HepG2 (cell line): Measurements from ENCODE around the gene FXYD6. TPM values are rescaled to one million over a fixed set of nuclear protein-coding genes. Genes with fewer than 3 reads are reported as not detected.

Experiments
- ATAC-seq: fragments of 200-7000 bp; cut with Tn5 transposase; 3 replicates; pipeline ENCODE4 v1.9.1; 2020; ENCODE audit warnings: mild to moderate bottlenecking, moderate library complexity
- BruUV-seq: library from RNA; stranded (reverse); fragments of 400-500 nt; replicated peaks from 2 replicates; lab custom pipeline; 2021; lab: Mats Ljungman, UMichigan
- CTCF ChIA-PET: fragments of 300-600 bp; formaldehyde crosslinking; extraction: SDS; loops from one replicate; lab custom pipeline; 2021; ENCODE audit warnings: low total read pairs, inconsistent platforms, low intra/inter-chr PET ratio; lab: Yijun Ruan, JAX
- POLR2A ChIA-PET: fragments of 350-600 bp; sonication (Branson Sonifier 250); formaldehyde crosslinking; loops from one replicate; lab custom pipeline; 2020; ENCODE audit warnings: antibody characterized with exemption, inconsistent platforms; lab: Yijun Ruan, JAX
- DNase-seq: peaks from one replicate; pipeline ENCODE4 v3.0.0-alpha.2; 2015; ENCODE audit warnings: low spot score
- FAIRE-seq: peaks from 3 replicates; lab custom pipeline; 2011; peaks lifted over from hg19 to GRCh38; lab: Jason Lieb, UNC
- H2AFZ ChIP-seq: one replicate; pipeline ENCODE4 v1.6.1; 2011; ENCODE audit warnings: low read length, inconsistent platforms
- H3K27ac ChIP-seq: fragments of 300-600 bp; 3 replicates; pipeline ENCODE4 v1.8.0; 2011; ENCODE audit warnings: mixed run types, mild to moderate bottlenecking, mixed read lengths, low read length, inconsistent platforms; ENCODE audit not compliant: insufficient read depth; ENCODE audit errors: extremely low read length
- H3K27me3 ChIP-seq, 2 experiments: fragments of 200-600 bp in 1 of 2; 2 replicates in 1 of 2; 3 replicates in 1 of 2; pipeline versions ENCODE4 v1.6.0 to v1.8.0; 2011; ENCODE audit warnings: low read length in 2 of 2, mild to moderate bottlenecking in 2 of 2, moderate library complexity in 2 of 2, inconsistent platforms in 1 of 2; ENCODE audit not compliant: insufficient read depth in 2 of 2, control insufficient read depth in 1 of 2
- H3K36me3 ChIP-seq, 2 experiments: fragments of 200-600 bp in 1 of 2; replicated peaks in 1 of 2; 2 replicates in 1 of 2; 3 replicates in 1 of 2; pipeline versions ENCODE4 v1.5.1 to v1.8.0; 2011; ENCODE audit warnings: low read length in 2 of 2, inconsistent platforms in 1 of 2; ENCODE audit not compliant: insufficient read depth in 2 of 2, control insufficient read depth in 1 of 2
- H3K4me1 ChIP-seq: 2 replicates; pipeline ENCODE4 v1.5.1; 2012; ENCODE audit warnings: low read length, inconsistent platforms; ENCODE audit not compliant: insufficient read depth
- H3K4me2 ChIP-seq: 2 replicates; pipeline ENCODE4 v1.6.0; 2011; ENCODE audit warnings: low read depth, low read length, inconsistent platforms
- H3K4me3 ChIP-seq, 3 experiments: fragments of 200-600 bp in 1 of 3; sonication (generic), shearing (Covaris generic) in 1 of 3; replicated peaks in 1 of 3; 2 replicates each; pipeline ENCODE4 v1.5.1; 2011 to 2016; ENCODE audit warnings: low read length in 3 of 3, inconsistent platforms in 2 of 3, low read depth in 2 of 3, mild to moderate bottlenecking in 2 of 3, control low read depth in 1 of 3, mixed read lengths in 1 of 3; ENCODE audit not compliant: insufficient read depth in 1 of 3
- H3K79me2 ChIP-seq: one replicate; pipeline ENCODE4 v1.6.1; 2011; ENCODE audit warnings: low read length, inconsistent platforms; ENCODE audit not compliant: insufficient read depth
- H3K9ac ChIP-seq: 2 replicates; pipeline ENCODE4 v1.6.0; 2011; ENCODE audit warnings: mild to moderate bottlenecking, low read depth, low read length, inconsistent platforms; ENCODE audit not compliant: insufficient read depth
- H3K9me3 ChIP-seq: 2 replicates; pipeline ENCODE4 v1.5.1; 2012; ENCODE audit warnings: mild to moderate bottlenecking, low read length
- H4K20me1 ChIP-seq: 2 replicates; pipeline ENCODE4 v1.6.0; 2011; ENCODE audit warnings: inconsistent platforms, mild to moderate bottlenecking, low read length, moderate library complexity; ENCODE audit not compliant: insufficient read depth
- AGO2 ChIP-seq: fragments of 200-400 bp; formaldehyde crosslinking; optimal IDR thresholded peaks from 2 replicates; pipeline ENCODE3; 2017; ENCODE audit warnings: mild to moderate bottlenecking, low read depth, low read length, moderate library complexity
- EED ChIP-seq: sonication (generic); formaldehyde crosslinking; IDR thresholded peaks from 2 replicates; pipeline ENCODE4 v1.5.0; 2020; ENCODE audit warnings: mild to moderate bottlenecking, missing genetic modification reagents
- KAT8 ChIP-seq: IDR thresholded peaks from 2 replicates; pipeline ENCODE4 v1.6.1; 2016; ENCODE audit warnings: missing genetic modification reagents, missing compliant biosample characterization
- MAX ChIP-seq: IDR thresholded peaks from 2 replicates; pipeline ENCODE4 v1.6.1; 2012; ENCODE audit warnings: inconsistent platforms
- POLR2AphosphoS5 ChIP-seq: IDR thresholded peaks from 2 replicates; pipeline ENCODE4 v1.6.1; 2012; ENCODE audit warnings: low read depth, low read length
- ZFX ChIP-seq: sonication (generic); formaldehyde crosslinking; IDR thresholded peaks from 2 replicates; pipeline ENCODE4 v1.4.0; 2020; ENCODE audit warnings: mild to moderate bottlenecking, low read depth, missing genetic modification reagents, moderate library complexity
- ZNF605 ChIP-seq: sonication (generic); formaldehyde crosslinking; IDR thresholded peaks from 2 replicates; pipeline ENCODE4 v1.8.0; 2022; ENCODE audit warnings: mild to moderate bottlenecking, missing genetic modification reagents
- ZNF766 ChIP-seq: sonication (generic); formaldehyde crosslinking; IDR thresholded peaks from 2 replicates; pipeline ENCODE4 v1.5.0; 2020; ENCODE audit warnings: missing genetic modification reagents, borderline replicate concordance
- ZNF772 ChIP-seq: sonication (generic); formaldehyde crosslinking; IDR thresholded peaks from 2 replicates; pipeline ENCODE4 v1.5.0; 2020; ENCODE audit warnings: mild to moderate bottlenecking, missing genetic modification reagents
- ZNF891 ChIP-seq: sonication (generic); formaldehyde crosslinking; IDR thresholded peaks from 2 replicates; pipeline ENCODE4 v1.5.0; 2020; ENCODE audit warnings: mild to moderate bottlenecking, missing genetic modification reagents
- WGBS: methylation state at CpG from one replicate; pipeline ENCODE4 v1.1.6; 2017; ENCODE audit warnings: low lambda C conversion rate; 5-methylcytosine and 5-hydroxymethylcytosine counted together
- in situ Hi-C: cut with HindIII; loops from 2 replicates; pipeline ENCODE4 v1.10.0; 2017; ENCODE audit warnings: low pct_unique_long_range_greater_than_20kb; ENCODE audit not compliant: extremely low pct_ligation_motif_present
- intact Hi-C: fragments of 100-400 bp; cut with micrococcal nuclease; formaldehyde crosslinking; loops from one replicate; pipeline ENCODE4 v1.10.0; 2022; ENCODE audit not compliant: unreplicated experiment
- polyA plus RNA-seq, 8 experiments: library from polyadenylated mRNA; depleted of rRNA in 3 of 8; stranded (reverse) in 7 of 8; unstranded in 1 of 8; fragments of >200 nt; fragmentation: Illumina TruSeq in 4 of 8; extraction: Trizol in 4 of 8; gene quantifications; 2 replicates each; pipeline versions ENCODE4 v1.2.1 to v1.2.3, GENCODE V29; 2011 to 2016; ENCODE audit warnings: low read depth in 4 of 8, missing spikeins in 1 of 8, mixed read lengths in 1 of 8; ENCODE audit not compliant: insufficient read depth in 1 of 8
- total RNA-seq, 5 experiments: library from RNA; depleted of rRNA; stranded (reverse); fragments of >200 nt; fragmentation: Illumina TruSeq; extraction: Trizol; gene quantifications; 2 replicates each; pipeline ENCODE4 v1.2.3, GENCODE V29; 2016; ENCODE audit warnings: low read depth in 1 of 5
- TF ChIP-seq, protein P1 (sequence below): IDR thresholded peaks from 2 replicates; pipeline ENCODE4 v1.6.1; 2012; ENCODE audit warnings: low read depth, low read length, improper control_type of control experiment
- TF ChIP-seq, protein P2 (sequence below): sonication (generic); formaldehyde crosslinking; conservative IDR thresholded peaks from 2 replicates; pipeline ENCODE4 v1.4.0; 2020; ENCODE audit warnings: missing genetic modification reagents
- TF ChIP-seq, protein P3 (sequence below): IDR thresholded peaks from 2 replicates; pipeline ENCODE4 v1.6.1; 2016; ENCODE audit warnings: missing genetic modification reagents, missing compliant biosample characterization
- TF ChIP-seq, protein P4 (sequence below): sonication (generic); formaldehyde crosslinking; IDR thresholded peaks from 2 replicates; pipeline ENCODE4 v1.5.0; 2020; ENCODE audit warnings: missing genetic modification reagents
- TF ChIP-seq, protein P5 (sequence below): sonication (generic); formaldehyde crosslinking; IDR thresholded peaks from 2 replicates; pipeline ENCODE4 v1.4.0; 2020; ENCODE audit warnings: mild to moderate bottlenecking, missing genetic modification reagents
- TF ChIP-seq, protein P6 (sequence below): sonication (generic); formaldehyde crosslinking; IDR thresholded peaks from 2 replicates; pipeline ENCODE4 v1.5.0; 2020; ENCODE audit warnings: missing genetic modification reagents, mild to moderate bottlenecking, borderline replicate concordance

Gene FXYD6
- total and polyA plus RNA-seq, 2 of the 13 experiments (the other 11 are each of a cell fraction or from before 2014, with no cell fraction given): not detected

GRCh38 chr11:117824571-117825537, 51.6 kb downstream of the FXYD6 start, which contains the start of gene FXYD2:
FXYD2 (minus strand) TSS chr11:117824744; CDS start chr11:117824678, 66 bp downstream.
- in situ Hi-C loops: loop anchor here (5.0 kb wide), 1 partner anchor 122 kb away; no protein-coding TSS in a partner anchor
- H2AFZ ChIP-seq: no peak within 1 kb of the TSS
- POLR2A ChIA-PET: interaction anchor here (1.4 to 1.8 kb wide), 2 partner anchors 8 to 10 kb away, joined by 3 to 10 read pairs; no protein-coding TSS in a partner anchor
- DNase-seq (no peak), ATAC-seq (peak; percentile 36), FAIRE-seq (peak; percentile 39)
- peak within 1 kb of the TSS; percentile 72 for H3K4me2 ChIP-seq
- H3K9me3 ChIP-seq: no peaks in the 10 kb centered on the region
- H3K4me1 ChIP-seq: peaks cover 83% of the 10 kb centered on the region
- no peaks in the 10 kb centered on the region for H3K36me3 ChIP-seq
- peak within 1 kb of the TSS; percentile 42 to 72 (median 54) for H3K4me3 ChIP-seq
- peaks cover 13% of the 10 kb centered on the region for H3K79me2 ChIP-seq
- intact Hi-C loops: no loop called here
- 10% methylated on average over 13 of the region's 22 CpGs for WGBS
- CTCF ChIA-PET: no interaction called here
- peaks cover 4 to 14% of the 10 kb centered on the region in 2 experiments; a peak in 3 of 5 replicates for H3K27me3 ChIP-seq
- H3K9ac ChIP-seq: peak within 1 kb of the TSS; percentile 62
- no TSS peak for BruUV-seq
- H3K27ac ChIP-seq: peak within 1 kb of the TSS; percentile 37
- H4K20me1 ChIP-seq: no peaks in the 10 kb centered on the region
- no peak for TF ChIP-seq AGO2
- no peak for TF ChIP-seq KAT8 (CRISPR knock-in tag)
- TF ChIP-seq, protein P1, sequence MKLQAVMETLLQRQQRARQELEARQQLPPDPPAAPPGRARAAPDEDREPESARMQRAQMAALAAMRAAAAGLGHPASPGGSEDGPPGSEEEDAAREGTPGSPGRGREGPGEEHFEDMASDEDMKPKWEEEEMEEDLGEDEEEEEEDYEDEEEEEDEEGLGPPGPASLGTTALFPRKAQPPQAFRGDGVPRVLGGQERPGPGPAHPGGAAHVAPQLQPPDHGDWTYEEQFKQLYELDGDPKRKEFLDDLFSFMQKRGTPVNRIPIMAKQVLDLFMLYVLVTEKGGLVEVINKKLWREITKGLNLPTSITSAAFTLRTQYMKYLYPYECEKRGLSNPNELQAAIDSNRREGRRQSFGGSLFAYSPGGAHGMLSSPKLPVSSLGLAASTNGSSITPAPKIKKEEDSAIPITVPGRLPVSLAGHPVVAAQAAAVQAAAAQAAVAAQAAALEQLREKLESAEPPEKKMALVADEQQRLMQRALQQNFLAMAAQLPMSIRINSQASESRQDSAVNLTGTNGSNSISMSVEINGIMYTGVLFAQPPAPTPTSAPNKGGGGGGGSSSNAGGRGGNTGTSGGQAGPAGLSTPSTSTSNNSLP: no peak
- TF ChIP-seq, protein P2, sequence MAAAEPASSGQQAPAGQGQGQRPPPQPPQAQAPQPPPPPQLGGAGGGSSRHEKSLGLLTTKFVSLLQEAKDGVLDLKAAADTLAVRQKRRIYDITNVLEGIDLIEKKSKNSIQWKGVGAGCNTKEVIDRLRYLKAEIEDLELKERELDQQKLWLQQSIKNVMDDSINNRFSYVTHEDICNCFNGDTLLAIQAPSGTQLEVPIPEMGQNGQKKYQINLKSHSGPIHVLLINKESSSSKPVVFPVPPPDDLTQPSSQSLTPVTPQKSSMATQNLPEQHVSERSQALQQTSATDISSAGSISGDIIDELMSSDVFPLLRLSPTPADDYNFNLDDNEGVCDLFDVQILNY (CRISPR knock-in tag): no peak
- TF ChIP-seq, protein P3, sequence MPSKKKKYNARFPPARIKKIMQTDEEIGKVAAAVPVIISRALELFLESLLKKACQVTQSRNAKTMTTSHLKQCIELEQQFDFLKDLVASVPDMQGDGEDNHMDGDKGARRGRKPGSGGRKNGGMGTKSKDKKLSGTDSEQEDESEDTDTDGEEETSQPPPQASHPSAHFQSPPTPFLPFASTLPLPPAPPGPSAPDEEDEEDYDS (CRISPR knock-in tag): peak; percentile 68
- TF ChIP-seq, protein P4, sequence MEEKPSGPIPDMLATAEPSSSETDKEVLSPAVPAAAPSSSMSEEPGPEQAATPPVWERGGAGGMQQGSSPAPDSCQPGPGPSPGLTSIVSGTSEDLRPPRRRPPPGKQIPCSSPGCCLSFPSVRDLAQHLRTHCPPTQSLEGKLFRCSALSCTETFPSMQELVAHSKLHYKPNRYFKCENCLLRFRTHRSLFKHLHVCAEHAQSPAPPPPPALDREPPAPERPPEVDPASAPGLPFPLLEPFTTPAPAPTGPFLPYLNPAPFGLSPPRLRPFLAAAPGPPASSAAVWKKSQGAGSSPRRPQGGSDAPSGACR (CRISPR knock-in tag): no peak
- no peak for TF ChIP-seq ZNF891 (CRISPR knock-in tag)
- no peak for TF ChIP-seq ZNF766 (CRISPR knock-in tag)
- 0 out of 2 replicates have a peak, but pooled peaks have one; percentile 28 for TF ChIP-seq ZFX (CRISPR knock-in tag)
- no peak; the same call in 1 of the 2 replicates for TF ChIP-seq ZNF605
- TF ChIP-seq, protein P5, sequence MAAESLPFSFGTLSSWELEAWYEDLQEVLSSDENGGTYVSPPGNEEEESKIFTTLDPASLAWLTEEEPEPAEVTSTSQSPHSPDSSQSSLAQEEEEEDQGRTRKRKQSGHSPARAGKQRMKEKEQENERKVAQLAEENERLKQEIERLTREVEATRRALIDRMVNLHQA (CRISPR knock-in tag): no peak
- peak; percentile 72 for TF ChIP-seq POLR2AphosphoS5
- TF ChIP-seq EED (CRISPR knock-in tag): no peak
- TF ChIP-seq MAX: peak; percentile 77
- TF ChIP-seq, protein P6, sequence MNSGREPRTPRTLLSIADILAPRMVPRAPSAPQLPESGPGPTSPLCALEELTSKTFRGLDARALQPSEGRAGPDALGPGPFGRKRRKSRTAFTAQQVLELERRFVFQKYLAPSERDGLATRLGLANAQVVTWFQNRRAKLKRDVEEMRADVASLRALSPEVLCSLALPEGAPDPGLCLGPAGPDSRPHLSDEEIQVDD (CRISPR knock-in tag): no peak
- TF ChIP-seq ZNF772 (CRISPR knock-in tag): 0 out of 2 replicates have a peak, but pooled peaks have one; percentile 58
